NCI-H82 treated with DMSO at 0.1 percent for 48 hours (cell line): ENCODE results near the gene ADAMTS3.
"Not testable (repeated sequence)": the region's sequence is repeated elsewhere in the genome, so short reads cannot be mapped to it uniquely, and the experiment has no call there.

ENCODE experiments used
- DNase-seq: peaks from one replicate; lab custom pipeline; 2025; ENCODE audit not compliant: unreplicated experiment; lab: John Stamatoyannopoulos, UW

ADAMTS3 gene

GRCh38 chr4:72553540-72554337 is 15.3 kb downstream of the ADAMTS3 start:
- DNase-seq = no peak

GRCh38 chr4:72552447-72552846 is 16.6 kb downstream of the ADAMTS3 start:
- DNase-seq = no peak

DNA sequence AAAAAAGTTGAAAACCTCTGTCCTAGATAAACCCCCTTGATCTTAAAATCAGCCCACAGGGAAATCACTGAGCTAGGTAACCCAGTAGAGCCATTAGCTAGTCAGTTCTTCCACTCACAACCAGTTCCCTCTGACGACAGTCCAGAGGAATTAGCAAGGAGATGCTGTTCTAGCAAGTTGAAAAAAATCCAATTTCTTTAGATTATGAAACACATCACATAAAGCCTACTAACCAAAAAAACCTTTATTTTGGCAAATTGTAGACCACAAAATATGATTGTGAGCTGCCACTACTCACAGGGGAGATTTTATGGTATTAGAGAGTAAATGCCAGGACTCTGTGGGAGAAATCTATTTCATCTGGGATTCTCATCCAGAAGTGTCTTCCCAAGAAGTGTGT is 22.6 kb downstream of the ADAMTS3 start:
- no peak for DNase-seq

GRCh38 chr4:72540694-72541093 is 28.3 kb downstream of the ADAMTS3 start:
- not testable (repeated sequence) for DNase-seq

- DNase-seq = no peak
Observed at GRCh38 chr4:72538006-72538405, 31.0 kb downstream of the ADAMTS3 start.

DNA sequence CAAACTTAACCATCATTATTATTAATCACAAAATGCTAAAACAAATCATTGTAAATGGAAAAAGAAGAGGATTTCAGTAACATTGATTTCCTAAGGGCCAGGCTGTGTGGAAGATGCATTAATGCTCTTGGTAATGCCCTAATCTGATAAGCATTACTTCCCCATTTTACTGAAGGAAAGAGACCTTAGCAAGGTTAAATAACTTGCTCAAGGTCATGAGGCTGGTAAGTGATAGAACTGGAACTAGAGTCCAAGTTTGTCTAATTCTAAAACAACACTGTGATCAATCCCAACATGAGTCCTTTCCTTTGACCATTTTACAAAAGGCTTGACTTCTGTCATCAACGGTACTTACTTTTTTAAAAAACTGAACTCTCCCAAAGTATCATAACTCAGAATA is 32.6 kb downstream of the ADAMTS3 start:
- DNase-seq = no peak

- no peak for DNase-seq
Observed at GRCh38 chr4:72531768-72532290, 37.2 kb downstream of the ADAMTS3 start.

- DNase-seq = no peak
Observed at GRCh38 chr4:72531322-72531721, 37.7 kb downstream of the ADAMTS3 start.

GRCh38 chr4:72529148-72529822 is 39.7 kb downstream of the ADAMTS3 start:
- no peak for DNase-seq

GRCh38 chr4:72527038-72527646 is 41.9 kb downstream of the ADAMTS3 start:
- no peak for DNase-seq

DNA sequence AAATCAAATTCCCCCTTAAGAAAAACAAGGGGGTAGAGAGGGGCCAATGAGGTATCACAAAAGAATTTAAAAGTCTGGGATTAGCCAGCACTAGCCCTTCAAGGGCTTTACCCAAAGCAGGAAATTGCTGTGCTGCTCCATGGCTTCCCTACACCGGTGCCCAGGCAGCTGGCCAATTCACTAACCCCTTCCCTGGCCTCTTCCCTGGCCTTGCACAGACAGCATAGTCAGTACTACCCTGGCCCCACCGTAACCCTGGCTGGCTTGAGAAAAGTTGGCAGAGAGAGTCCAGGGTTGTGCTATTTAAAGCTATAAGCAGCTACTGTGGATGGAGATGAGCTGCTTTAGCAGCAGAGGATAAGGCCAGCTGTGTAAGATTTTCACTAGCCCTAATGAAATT is 43.1 kb downstream of the ADAMTS3 start:
- DNase-seq = no peak

GRCh38 chr4:72522440-72522839 is 46.6 kb downstream of the ADAMTS3 start:
- no peak for DNase-seq

- no peak for DNase-seq
Observed at GRCh38 chr4:72513227-72513626, 55.8 kb downstream of the ADAMTS3 start.

- DNase-seq = no peak
Observed at GRCh38 chr4:72507860-72508419, 61.1 kb downstream of the ADAMTS3 start.

DNA sequence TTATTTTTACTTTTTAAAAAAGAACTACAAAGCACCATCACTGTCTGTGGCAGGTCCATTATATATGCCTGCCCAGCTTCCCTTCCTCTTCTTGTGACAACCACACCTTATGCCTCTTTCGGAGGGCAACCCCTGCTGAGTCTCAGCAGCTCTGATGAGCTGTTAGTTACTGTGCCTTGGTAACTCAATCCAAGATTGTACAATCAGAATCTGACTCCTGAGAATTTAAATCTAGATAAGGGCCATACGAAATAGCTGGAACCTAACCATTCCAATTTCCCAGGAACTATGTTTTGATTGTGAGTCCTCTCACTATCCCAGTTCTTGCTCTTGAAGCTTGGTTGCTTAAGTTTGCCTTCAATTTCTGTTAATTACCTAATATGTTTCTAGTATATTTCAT is 61.9 kb downstream of the ADAMTS3 start:
- no peak for DNase-seq

- peak; percentile 25 for DNase-seq
Observed at GRCh38 chr4:72505314-72505744, 63.7 kb downstream of the ADAMTS3 start.

DNA sequence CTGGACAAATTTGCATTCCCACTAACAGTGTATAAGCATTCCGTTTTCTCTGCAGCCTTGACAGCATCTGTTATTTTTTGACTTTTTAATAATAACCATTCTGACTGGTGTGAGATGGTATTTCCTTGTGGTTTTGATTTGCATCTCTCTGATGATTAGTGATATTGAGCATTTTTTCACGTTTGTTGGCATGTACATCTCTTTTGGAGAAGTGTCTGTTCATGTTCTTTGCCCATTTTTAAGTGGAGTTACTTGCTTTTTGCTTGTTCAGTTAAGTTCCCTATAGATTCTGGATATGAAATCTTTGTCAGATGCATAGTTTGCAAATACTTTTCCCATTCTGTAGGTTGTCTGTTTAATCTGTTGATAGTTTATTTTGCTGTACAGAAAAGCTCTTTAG is 68.8 kb downstream of the ADAMTS3 start:
- DNase-seq = no peak

- no peak for DNase-seq
Observed at GRCh38 chr4:72496119-72496518, 72.9 kb downstream of the ADAMTS3 start.

- DNase-seq = no peak
Observed at GRCh38 chr4:72494156-72494555, 74.9 kb downstream of the ADAMTS3 start.

DNA sequence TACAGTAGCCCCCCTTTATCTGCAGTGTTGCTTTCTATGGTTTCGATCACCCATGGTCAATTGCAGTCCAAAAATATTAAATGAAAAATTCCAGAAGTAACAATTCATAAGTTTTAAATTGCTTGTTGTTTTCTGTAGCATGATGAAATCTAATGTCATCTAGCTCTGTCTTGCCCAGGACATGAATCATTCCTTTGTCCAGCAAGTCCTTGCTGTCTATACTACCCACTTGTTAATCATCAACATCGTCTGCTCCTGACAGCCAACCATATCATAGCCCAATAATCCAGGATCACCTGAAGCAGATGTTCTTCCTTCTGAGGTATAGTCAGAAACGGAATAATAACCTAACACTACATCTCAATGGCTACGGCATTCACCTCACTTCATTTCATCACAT is 79.8 kb downstream of the ADAMTS3 start:
- no peak for DNase-seq

- DNase-seq = no peak
Observed at GRCh38 chr4:72486991-72487390, 82.0 kb downstream of the ADAMTS3 start.

GRCh38 chr4:72484981-72485380 is 84.0 kb downstream of the ADAMTS3 start:
- DNase-seq = no peak
